T-helper 17 cell (primary cell): ENCODE measurements around the gene AKR1E2. TPM values are rescaled to one million over a fixed set of nuclear protein-coding genes. Genes with fewer than 3 reads are reported as not detected.

Source experiments
- ATAC-seq: fragments of 150-1000 bp; cut with Tn5 transposase; 2 replicates; pipeline ENCODE4 v1.10.0; 2021; ENCODE audit warnings: mild to moderate bottlenecking, moderate library complexity
- DNase-seq, 3 donors: peaks; one replicate each; pipeline versions ENCODE4 v3.0.0 to v3.0.0-alpha.2; 2020 to 2021
- H3K9me3 ChIP-seq: one replicate; pipeline ENCODE4 v1.7.0; 2013; ENCODE audit warnings: low read length, mild to moderate bottlenecking; ENCODE audit not compliant: control insufficient read depth, poor library complexity, severe bottlenecking
- H3K27ac Mint-ChIP-seq: one replicate; pipeline ENCODE4 v1.8.0; 2022; ENCODE audit warnings: mild to moderate bottlenecking, moderate library complexity, mixed read lengths
- H3K27me3 Mint-ChIP-seq: one replicate; pipeline ENCODE4 v1.8.0; 2022; ENCODE audit warnings: mixed read lengths
- H3K36me3 Mint-ChIP-seq: one replicate; pipeline ENCODE4 v1.8.0; 2022; ENCODE audit warnings: low read depth, mixed read lengths
- H3K4me1 Mint-ChIP-seq: one replicate; pipeline ENCODE4 v1.8.0; 2022; ENCODE audit warnings: mild to moderate bottlenecking, mixed read lengths
- H3K4me3 Mint-ChIP-seq: one replicate; pipeline ENCODE4 v1.8.0; 2022; ENCODE audit warnings: mild to moderate bottlenecking, moderate library complexity, mixed read lengths
- total RNA-seq, 4 donors: library from RNA in 2 of 4; stranded (reverse) in 2 of 4; gene quantifications; one replicate each; pipeline ENCODE4 v1.2.3 and lab custom pipeline; 2022 to 2026

The AKR1E2 gene
- total RNA-seq, 2 donors from 2014 or later = 4.3 to 6.8 TPM

GRCh38 chr10:4851176-4851575, 25.2 kb downstream of the AKR1E2 start:
- Mint-ChIP-seq H3K27ac (no peak overlapping the region), H3K36me3 (no peaks in the 10 kb centered on the region)

GRCh38 chr10:4851846-4852245, 25.8 kb downstream of the AKR1E2 start:
- DNase-seq (no peak), ATAC-seq (no peak)
- no peaks in the 10 kb centered on the region for H3K9me3 ChIP-seq
- Mint-ChIP-seq H3K27me3 (no peaks in the 10 kb centered on the region), H3K4me3 (no peak overlapping the region), H3K27ac (no peak overlapping the region), H3K36me3 (no peaks in the 10 kb centered on the region), H3K4me1 (peaks cover 7% of the 10 kb centered on the region)

More at GRCh38 chr10:4851176-4851575, 25.2 kb downstream of the AKR1E2 start:
- no peaks in the 10 kb centered on the region for H3K9me3 ChIP-seq
- H3K4me1 Mint-ChIP-seq = peaks cover 7% of the 10 kb centered on the region
- no peak for ATAC-seq
- DNase-seq = no peak
- no peak overlapping the region for H3K4me3 Mint-ChIP-seq
- H3K27me3 Mint-ChIP-seq = no peaks in the 10 kb centered on the region

- DNase-seq = no peak
- Mint-ChIP-seq H3K27me3 (peaks cover 12% of the 10 kb centered on the region), H3K4me3 (no peak overlapping the region), H3K4me1 (peaks cover 8% of the 10 kb centered on the region), H3K36me3 (no peaks in the 10 kb centered on the region), H3K27ac (no peak overlapping the region)
- ATAC-seq = no peak
- no peaks in the 10 kb centered on the region for H3K9me3 ChIP-seq
These were observed 40.1 kb downstream of the AKR1E2 start for GRCh38 chr10:4865945-4866661.

DNA sequence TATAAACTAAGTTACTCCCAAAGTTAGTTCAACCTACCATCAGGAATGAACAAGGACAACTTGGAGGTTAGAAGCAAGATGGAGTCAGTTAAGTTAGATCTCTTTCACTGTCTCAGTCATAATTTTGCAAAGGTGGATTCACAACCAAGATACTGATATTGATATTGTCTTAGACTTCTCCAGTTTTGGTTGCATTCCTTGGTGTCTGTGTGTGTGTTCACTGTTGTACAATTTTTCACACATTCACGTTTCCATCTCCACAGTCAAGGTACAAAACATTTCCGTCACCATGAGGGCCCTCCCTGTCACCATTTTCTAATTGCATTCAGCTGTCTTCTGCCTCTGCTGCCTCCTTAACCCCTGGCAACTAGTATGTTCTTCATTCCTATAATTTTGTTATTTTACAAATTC, 41.1 kb downstream of the AKR1E2 start:
- H3K4me3 Mint-ChIP-seq = no peak overlapping the region
- H3K36me3 Mint-ChIP-seq = no peaks in the 10 kb centered on the region
- no peak for ATAC-seq
- no peak overlapping the region for H3K27ac Mint-ChIP-seq
- peaks cover 16% of the 10 kb centered on the region for H3K27me3 Mint-ChIP-seq
- H3K4me1 Mint-ChIP-seq = peaks cover 8% of the 10 kb centered on the region
- H3K9me3 ChIP-seq = no peaks in the 10 kb centered on the region
- DNase-seq = no peak

GRCh38 chr10:4867520-4868356, 41.7 kb downstream of the AKR1E2 start:
- no peaks in the 10 kb centered on the region for H3K9me3 ChIP-seq
- ATAC-seq (no peak), DNase-seq (no peak)
- no peak overlapping the region for H3K27ac Mint-ChIP-seq
- no peaks in the 10 kb centered on the region for H3K36me3 Mint-ChIP-seq
- H3K4me1 Mint-ChIP-seq = peaks cover 8% of the 10 kb centered on the region
- peaks cover 13% of the 10 kb centered on the region for H3K27me3 Mint-ChIP-seq
- no peak overlapping the region for H3K4me3 Mint-ChIP-seq

DNA sequence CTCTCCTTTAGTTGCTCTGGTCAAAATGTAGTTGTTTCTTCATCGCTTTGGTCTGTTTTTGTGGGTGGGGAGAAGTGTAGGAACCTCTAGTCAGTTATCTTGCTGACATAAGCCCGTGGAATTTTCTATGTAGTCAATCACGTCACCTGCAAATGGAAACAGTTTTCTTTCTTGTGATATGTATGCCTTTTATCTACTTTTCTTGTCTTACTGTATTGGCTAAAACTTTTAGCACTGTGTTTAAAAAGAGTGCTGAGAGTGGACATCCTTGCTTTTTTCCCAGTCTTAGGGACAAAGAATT, 42.3 kb downstream of the AKR1E2 start:
- no peaks in the 10 kb centered on the region for H3K9me3 ChIP-seq
- ATAC-seq = no peak
- no peak for DNase-seq
- Mint-ChIP-seq H3K4me3 (no peak overlapping the region), H3K4me1 (peaks cover 8% of the 10 kb centered on the region), H3K36me3 (no peaks in the 10 kb centered on the region), H3K27ac (no peak overlapping the region), H3K27me3 (peaks cover 18% of the 10 kb centered on the region)

DNA sequence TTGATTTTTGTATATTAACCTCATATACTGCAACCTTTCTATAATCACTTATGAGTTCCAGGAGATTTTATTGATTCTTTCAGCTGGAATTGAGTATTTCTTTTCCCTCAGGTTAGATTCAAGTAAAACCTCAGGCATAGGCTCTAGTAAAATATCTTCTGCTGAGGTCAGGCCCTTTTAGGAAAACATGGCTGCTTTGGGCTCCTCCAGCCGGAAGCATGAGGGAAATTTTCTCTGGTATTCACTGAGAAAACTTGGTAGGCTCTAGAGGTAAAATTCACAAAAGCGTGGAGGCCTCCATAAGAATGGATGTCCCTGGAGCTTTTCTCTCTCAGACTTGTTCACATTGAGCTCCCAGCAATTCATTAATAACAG, 56.7 kb downstream of the AKR1E2 start:
- DNase-seq (no peak), ATAC-seq (no peak)
- H3K36me3 Mint-ChIP-seq = peaks cover 5% of the 10 kb centered on the region
- H3K27ac Mint-ChIP-seq = no peak overlapping the region
- no peak overlapping the region for H3K4me3 Mint-ChIP-seq
- no peaks in the 10 kb centered on the region for H3K4me1 Mint-ChIP-seq
- peaks cover 25% of the 10 kb centered on the region for H3K27me3 Mint-ChIP-seq
- no peaks in the 10 kb centered on the region for H3K9me3 ChIP-seq

DNA sequence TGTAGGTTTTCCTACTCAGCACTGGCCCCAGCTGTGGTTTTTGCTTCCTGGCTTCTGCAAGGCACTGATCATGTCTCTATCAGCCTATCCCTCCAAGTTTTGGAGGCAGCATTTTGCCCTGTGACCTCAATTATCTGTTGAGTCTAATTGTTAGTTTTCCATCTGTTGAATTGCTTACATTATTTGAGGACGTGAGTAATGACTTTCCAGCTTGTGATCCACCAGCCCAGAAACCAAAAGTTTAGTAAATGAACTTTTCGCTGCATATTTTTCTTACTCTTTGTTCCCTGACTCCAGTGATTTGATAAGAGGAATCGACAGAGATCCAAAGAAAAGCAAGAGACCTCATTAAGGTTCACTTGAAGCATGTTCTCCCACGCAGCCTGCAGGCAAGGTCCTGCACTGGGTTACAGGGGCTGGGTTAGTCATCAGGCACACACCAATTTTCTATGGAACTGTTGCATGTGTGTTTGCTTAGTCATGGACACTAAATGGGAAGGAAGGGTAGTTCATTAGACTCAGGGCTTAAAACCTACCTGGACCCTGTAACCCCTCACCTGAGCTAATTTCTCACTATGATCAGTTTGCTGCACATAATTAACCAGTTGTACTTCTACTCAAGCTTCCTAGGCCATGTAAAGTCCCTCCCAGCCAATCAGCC, 57.2 kb downstream of the AKR1E2 start:
- DNase-seq (no peak), ATAC-seq (no peak)
- Mint-ChIP-seq H3K27me3 (peaks cover 28% of the 10 kb centered on the region), H3K4me3 (no peak overlapping the region), H3K27ac (no peak overlapping the region), H3K36me3 (peaks cover 5% of the 10 kb centered on the region), H3K4me1 (no peaks in the 10 kb centered on the region)
- H3K9me3 ChIP-seq = no peaks in the 10 kb centered on the region

DNA sequence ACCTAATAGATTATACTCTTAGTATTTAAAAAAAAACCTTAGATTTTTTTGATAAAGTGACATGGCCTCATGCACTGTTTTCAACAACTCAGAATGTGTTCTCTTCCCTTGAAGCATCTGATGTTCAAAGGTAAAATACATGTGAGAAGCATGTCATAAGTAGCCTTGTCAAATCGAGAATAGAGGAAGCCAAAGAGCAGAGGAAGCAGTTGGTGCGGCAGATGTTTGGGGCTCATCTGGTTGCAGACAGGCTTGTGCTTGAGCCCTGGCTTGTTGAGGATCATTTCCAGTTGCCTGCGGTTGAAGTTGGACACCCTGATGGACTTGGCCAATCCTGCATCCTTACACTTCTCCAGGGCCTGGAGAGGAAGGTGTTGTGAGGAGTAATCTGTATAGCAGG, 59.2 kb downstream of the AKR1E2 start:
- Mint-ChIP-seq H3K27me3 (peaks cover 23% of the 10 kb centered on the region), H3K4me1 (no peaks in the 10 kb centered on the region), H3K27ac (no peak overlapping the region), H3K4me3 (no peak overlapping the region), H3K36me3 (peaks cover 5% of the 10 kb centered on the region)
- DNase-seq (no peak), ATAC-seq (no peak)
- no peaks in the 10 kb centered on the region for H3K9me3 ChIP-seq

- ATAC-seq (no peak), DNase-seq (no peak)
- H3K4me1 Mint-ChIP-seq = no peaks in the 10 kb centered on the region
- peaks cover 21% of the 10 kb centered on the region for H3K27me3 Mint-ChIP-seq
- H3K9me3 ChIP-seq = no peaks in the 10 kb centered on the region
- H3K4me3 Mint-ChIP-seq = no peak overlapping the region
- H3K27ac Mint-ChIP-seq = no peak overlapping the region
- peaks cover 5% of the 10 kb centered on the region for H3K36me3 Mint-ChIP-seq
These were observed 61.5 kb downstream of the AKR1E2 start for GRCh38 chr10:4887501-4887900.

GRCh38 chr10:4888236-4888635, 62.2 kb downstream of the AKR1E2 start:
- H3K36me3 Mint-ChIP-seq = peaks cover 5% of the 10 kb centered on the region
- peaks cover 21% of the 10 kb centered on the region for H3K27me3 Mint-ChIP-seq
- no peak for ATAC-seq
- DNase-seq = no peak
- no peaks in the 10 kb centered on the region for H3K9me3 ChIP-seq
- H3K4me3 Mint-ChIP-seq = no peak overlapping the region
- H3K27ac Mint-ChIP-seq = no peak overlapping the region
- no peaks in the 10 kb centered on the region for H3K4me1 Mint-ChIP-seq

GRCh38 chr10:4889959-4890358, 64.0 kb downstream of the AKR1E2 start:
- Mint-ChIP-seq H3K4me1 (no peaks in the 10 kb centered on the region), H3K4me3 (no peak overlapping the region), H3K27me3 (peaks cover 25% of the 10 kb centered on the region), H3K27ac (no peak overlapping the region), H3K36me3 (peaks cover 5% of the 10 kb centered on the region)
- DNase-seq (no peak), ATAC-seq (no peak)
- no peaks in the 10 kb centered on the region for H3K9me3 ChIP-seq

- Mint-ChIP-seq H3K4me3 (no peak overlapping the region), H3K27ac (no peak overlapping the region), H3K27me3 (peaks cover 22% of the 10 kb centered on the region), H3K36me3 (no peaks in the 10 kb centered on the region), H3K4me1 (no peaks in the 10 kb centered on the region)
- no peak for DNase-seq
- ATAC-seq = no peak
- no peaks in the 10 kb centered on the region for H3K9me3 ChIP-seq
These were observed 66.7 kb downstream of the AKR1E2 start for GRCh38 chr10:4892681-4893080.
